NK-92 (cell line): ENCODE data around the gene SAMM50.
"Not testable (repeated sequence)": the region's sequence is repeated elsewhere in the genome, so short reads cannot be mapped to it uniquely, and the experiment has no call there.

Experiments used
- DNase-seq: peaks from one replicate; lab custom pipeline; 2025; ENCODE audit not compliant: unreplicated experiment; lab: John Stamatoyannopoulos, UW

SAMM50 gene

GRCh38 chr22:44000123-44000522 is 44.9 kb downstream of the SAMM50 start:
- no peak for DNase-seq

GRCh38 chr22:44001521-44001920 is 46.3 kb downstream of the SAMM50 start:
- no peak for DNase-seq

DNA sequence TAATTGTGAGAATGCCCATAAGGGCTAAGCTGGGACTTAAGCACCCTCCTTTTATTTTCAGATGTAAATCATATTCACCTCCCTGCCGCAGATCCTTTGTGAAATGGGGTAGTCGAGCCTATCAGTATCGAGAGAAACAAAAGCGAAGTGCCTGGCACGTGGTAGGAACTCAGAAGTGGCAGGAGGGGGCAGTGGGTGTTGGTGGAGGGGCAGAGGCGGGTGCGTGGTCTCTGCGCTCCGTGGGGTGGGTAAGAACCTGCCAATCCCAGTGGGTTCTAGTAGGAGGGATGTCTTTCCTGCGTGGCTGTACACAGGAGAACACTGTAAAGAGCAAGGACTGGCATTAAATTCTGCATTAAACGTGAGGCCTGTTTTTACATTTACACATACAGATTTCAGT is 47.1 kb downstream of the SAMM50 start:
- no peak for DNase-seq

DNA sequence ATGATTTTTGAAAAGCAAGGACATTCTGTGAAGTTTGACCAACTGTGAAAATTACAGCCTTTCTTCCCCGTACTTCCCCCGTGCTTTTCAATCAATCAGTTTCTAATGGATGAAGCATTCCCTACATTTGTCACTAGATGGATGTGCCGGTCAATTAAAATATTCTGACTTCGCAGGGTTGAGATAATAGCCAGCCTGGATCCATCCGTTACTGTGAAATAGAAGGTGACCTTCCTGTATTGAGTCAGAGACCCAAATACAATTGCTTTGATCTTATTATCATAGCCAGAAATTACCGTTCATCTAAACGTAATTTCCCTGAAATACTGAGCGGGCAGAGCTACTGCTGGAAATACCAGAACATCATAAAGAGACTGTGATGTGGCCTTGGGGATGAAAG is 47.8 kb downstream of the SAMM50 start:
- no peak for DNase-seq

DNA sequence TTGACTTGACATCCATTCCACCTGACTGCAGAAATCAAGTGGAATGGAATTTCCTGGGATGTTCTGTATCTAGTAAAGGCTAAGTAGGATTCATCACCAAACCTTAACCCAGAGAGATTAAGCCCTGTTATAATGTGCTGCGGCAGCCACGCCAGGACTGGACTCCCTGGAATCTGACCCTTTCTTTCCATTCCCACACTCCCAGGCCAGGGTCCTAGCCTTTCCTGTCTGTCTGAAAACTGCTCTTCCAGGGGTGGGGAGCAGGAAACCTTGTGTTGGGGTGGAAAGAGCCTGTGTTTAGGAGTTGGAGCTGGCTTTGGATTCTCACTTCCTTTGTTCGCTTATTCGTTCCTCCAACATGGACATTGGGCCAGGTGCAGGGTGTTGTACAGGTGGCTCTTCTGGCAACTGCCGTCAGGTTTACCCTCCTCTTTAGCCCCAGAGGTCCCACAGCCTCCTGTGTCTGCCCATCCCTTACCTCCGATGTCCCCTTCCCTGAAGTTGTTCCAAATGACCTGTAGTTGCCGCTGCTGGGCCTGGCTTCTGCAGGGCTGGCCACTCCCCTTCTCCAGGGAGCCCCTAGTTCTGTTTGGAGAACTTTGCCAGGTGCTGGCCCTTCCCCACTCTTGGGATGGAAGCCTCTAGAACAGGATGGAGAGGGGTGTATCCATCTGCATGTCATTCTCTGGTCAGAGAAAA is 48.3 kb downstream of the SAMM50 start:
- DNase-seq, result no peak

DNA sequence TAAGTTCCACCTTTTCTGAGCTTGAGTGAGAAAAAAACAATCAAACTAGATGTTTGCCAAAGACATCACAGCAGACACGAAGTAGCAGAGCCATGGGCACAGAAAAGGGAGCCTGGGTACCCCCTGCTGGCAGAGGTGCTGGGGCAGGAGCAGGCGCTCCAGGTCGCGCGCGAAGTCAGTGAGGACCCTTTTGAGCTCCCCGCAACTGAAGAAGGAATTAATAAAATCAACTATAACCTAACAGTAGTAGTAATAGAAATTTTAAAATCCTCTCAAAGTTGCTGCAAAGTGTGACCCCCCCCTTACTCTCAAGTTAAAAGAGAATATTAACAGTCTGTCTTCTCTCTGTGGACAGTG is 48.8 kb downstream of the SAMM50 start:
- no peak for DNase-seq

DNA sequence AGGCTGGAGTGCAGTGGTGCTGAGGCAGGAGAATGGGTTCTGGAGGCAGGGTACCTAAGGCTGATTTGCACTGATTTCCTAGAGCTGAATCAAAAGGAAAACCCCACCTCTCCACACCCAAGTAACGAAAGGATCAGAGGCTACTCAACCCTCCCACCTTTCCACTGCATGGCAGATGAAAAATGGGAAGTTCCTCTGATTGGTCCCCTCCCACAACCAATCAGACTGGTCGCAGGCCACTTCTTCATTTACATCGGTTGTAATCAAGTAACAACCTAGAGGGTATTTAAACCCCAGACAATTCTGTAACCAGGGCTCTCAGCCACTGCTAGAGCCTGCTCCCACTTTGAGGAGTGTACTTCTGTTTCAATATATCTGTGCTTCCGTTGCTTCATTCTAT is 50.3 kb downstream of the SAMM50 start:
- no peak for DNase-seq

DNA sequence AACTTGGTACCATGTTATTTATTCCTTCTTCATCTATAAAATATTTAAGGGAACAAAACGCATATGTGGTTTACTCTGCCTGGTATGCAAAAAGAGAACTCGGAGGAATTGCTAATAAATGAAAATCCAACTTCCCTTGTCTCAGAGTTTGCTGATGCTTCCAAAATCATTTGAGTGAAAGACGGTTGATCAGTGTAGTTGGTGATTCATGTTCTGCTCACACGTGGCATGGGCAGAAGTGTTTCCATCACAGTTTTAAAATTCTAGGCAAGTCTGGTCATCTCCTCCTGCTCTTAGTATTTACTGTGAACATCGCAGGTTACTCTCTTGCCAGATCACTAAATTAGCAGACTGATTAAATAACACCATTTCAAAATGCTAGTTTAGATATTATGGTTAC is 56.9 kb downstream of the SAMM50 start:
- DNase-seq, result no peak

DNA sequence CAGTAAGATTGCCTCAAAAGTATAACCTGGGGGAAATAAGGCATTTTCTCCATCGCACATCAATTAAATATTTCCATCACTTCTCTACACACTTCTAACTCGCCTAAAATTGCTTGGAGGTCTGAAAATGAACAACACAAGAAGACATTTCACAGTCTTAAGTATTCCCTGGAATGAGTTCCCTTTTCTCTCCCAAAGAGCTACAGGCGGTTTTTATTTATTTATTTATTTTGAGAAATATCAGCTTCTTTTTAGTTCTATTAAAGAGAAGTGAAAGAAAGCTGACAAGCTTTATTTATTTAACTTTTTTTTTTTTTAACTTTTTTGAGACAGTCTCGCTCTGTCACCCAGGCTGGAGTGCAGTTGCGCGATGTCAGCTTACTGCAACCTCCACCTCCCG is 57.3 kb downstream of the SAMM50 start:
- DNase-seq, result no peak

- no peak for DNase-seq
Measured at GRCh38 chr22:44014241-44014640, 59.0 kb downstream of the SAMM50 start.

GRCh38 chr22:44016586-44016985 is 61.3 kb downstream of the SAMM50 start:
- not testable (repeated sequence) for DNase-seq

- no peak for DNase-seq
Measured at GRCh38 chr22:44018594-44018993, 63.4 kb downstream of the SAMM50 start.

DNA sequence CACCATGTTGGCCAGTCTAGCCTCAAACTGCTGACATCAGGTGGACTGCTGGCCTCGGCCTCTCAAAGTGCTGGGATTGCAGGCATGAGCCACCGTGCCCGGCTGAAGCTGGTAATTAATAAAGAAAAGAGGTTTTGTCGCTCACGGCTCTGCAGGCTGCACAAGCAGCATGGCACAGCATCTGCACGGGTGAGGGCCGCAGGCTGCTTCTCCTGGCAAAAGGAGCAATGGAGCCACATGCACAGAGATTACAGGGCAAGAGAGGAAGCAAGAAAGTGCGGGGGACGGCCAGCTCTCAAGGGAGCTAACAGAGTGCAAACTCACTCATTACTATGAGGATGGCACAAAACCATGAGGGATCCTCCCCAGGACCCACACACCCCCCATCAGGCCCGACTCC is 64.2 kb downstream of the SAMM50 start:
- DNase-seq, result no peak

DNA sequence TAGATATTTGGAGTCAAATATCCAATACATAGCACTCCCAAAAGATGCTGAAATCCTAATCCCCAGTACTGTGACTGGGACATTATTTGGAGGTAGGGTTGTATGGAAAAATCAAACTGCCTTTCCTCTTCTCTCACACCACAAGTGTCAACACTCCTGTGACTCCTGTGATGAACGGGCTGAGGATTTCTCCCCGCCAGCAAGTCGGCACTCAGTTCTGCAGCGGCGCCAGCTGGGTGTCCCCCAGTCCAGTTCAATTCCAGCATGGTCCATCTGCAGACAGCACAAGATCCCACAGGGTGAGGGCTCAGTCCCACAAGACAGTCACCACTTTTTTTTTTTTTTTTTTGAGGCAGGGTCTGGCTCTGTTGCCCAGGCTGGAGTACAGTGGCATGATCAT is 64.6 kb downstream of the SAMM50 start:
- DNase-seq, result no peak

GRCh38 chr22:44020981-44021380 is 65.7 kb downstream of the SAMM50 start:
- no peak for DNase-seq

GRCh38 chr22:44023404-44024287 is 68.4 kb downstream of the SAMM50 start:
- no peak for DNase-seq

- no peak for DNase-seq
Measured at GRCh38 chr22:44024288-44024921, 69.2 kb downstream of the SAMM50 start, which contains the start of gene PARVB. PARVB (plus strand) TSS chr22:44024302; CDS start chr22:44024340, 38 bp downstream.

DNA sequence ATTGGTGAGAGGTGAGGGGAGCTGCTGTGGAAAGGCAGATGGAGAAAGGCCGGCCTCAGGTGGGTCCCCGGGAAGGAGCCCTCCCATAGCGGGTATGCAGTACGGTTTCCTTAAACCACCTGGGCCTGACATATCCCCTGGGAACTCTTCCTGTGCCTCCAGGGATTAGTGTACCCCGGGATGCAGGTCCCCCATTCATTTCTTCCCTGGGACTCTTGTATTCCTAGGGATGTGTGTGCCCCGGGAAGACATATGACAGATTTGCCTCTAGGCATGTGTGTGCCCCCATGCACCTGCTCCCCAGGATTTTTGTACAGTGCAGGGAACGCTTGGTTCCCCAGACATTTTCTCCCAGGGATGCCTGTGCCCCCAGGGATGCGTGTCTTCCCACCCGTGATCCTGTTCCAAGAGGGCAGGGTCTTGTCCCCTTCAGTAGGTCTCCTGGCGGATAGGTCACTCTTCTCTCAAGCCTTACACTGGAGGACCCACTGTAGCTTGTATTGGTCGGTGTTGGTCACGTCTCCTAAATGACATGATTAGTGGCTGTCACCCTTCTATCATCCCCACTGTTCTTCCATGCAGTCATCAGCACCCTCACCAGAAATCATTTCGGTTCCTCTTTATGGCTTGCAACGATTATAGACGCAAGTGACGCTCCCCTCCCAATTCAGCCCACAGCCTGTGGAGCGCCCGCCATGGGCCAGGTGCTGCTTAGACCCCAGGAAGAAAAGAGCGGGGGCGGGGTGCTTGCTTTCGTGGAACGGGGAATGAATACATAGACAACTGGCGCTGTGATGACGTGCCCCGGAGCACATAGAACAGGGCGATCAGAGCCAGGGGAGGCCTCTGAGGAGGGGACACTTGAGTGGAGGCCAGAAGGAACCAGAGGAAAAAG is 70.2 kb downstream of the SAMM50 start:
- no peak for DNase-seq

GRCh38 chr22:44026066-44026629 is 70.9 kb downstream of the SAMM50 start:
- DNase-seq, result no peak

DNA sequence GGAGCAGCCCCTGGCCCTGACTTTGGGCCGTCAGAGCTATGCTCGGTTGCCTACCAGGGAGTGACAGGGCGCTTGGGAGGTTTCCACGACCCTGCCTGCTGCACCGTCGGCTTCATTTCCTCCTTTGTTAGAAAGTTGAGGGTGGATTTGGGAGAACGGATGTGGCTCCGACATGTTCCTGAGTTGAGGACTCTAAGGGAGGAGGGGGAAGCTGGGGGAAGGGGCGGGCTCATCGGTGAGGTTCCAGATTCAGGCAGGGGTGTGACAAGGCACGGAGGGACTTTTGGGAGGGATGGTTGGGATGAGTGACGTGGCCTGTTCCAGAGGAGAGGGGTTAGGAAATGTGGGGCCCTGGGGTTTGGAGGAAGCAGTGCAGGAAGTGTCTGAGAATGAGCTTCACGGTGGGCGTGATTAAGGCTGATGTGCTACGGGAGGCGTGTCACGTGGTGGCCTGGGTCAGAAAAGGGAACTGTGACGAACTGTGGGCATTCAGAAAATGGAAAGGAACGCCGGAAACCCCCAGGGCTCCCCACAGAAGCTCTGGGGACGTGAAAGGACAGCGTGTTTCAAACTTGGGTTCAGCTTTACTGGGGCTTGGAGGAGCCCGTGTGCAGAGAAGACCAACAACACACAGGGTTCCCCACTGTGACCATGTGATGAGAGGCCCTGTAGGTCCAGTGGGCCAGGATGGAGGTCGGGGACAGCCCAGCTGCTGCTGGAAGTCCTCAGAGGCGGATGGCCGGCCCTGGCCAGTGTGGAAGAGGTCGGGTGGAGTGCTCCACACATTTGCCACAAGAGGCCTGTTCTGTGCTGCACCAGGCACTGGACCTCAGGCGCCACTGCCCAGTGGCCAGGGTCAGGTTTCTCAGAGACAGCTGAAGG is 71.6 kb downstream of the SAMM50 start:
- DNase-seq, result no peak
